GM19240 (cell line): ENCODE data around the gene TNNI2.
"Not testable (repeated sequence)": the region's sequence is repeated elsewhere in the genome, so short reads cannot be mapped to it uniquely, and the experiment has no call there.

ENCODE experiments used
- DNase-seq: peaks from one replicate; pipeline ENCODE4 v3.0.0; 2011; ENCODE audit warnings: low spot score; ENCODE audit not compliant: insufficient read length

Gene TNNI2

DNA sequence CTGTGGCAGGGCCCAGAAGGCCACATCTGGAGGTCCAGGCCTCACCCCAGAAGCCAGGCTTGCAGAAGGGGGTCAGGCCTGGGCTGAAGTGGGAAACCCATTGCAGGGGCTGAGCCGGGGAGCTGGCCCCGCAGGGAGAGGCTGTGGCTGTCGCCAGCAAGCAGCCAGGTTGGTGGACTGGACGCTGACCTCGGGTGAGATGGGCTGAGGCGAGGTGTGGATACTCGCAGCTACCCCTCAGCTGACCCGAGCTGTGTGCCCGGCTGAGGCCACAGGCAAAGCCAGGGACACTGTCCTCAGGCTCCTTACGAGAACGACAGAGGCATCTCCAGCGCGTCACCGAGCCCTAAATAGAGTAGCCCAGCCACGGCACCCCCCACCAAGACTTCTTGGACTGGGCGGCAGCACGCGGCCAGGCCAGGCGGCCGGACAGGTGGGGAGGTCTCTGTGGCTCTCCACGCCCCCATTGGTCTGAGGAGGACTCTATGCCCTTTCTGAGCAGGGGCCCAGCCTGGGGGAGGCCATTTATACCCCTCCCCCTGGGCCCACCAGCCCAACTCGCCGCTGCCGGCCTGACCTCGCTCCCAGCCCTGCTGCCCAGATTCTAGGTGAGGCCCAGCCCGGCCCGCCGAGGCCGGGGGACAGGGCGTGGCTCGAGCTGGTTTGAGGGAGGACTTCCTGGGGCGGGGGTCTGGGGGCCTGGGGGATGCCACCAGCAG lies at the start of gene TNNI2:
TNNI2 (plus strand) TSS at position 556 of the 719 bp plus-strand sequence. CDS start 716 bp downstream, outside the sequence.
- DNase-seq, result no peak

DNA sequence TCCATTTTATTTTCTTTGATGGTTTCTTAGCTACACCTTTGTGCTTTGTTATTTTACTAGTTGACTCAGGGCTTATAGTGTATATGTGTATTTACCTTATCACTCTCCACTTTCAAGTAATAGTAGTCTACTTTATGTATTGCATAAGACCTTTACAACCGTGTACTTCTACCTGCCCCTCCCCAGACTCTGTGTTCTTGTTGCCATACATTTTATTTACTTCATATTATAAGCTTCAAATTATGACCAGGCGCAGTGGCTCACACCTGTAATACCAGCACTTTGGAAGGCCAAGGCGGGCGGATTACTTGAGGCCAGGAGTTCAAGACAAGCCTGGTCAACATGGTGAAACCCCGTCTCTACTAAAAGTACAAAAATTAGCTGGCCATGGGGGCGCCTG lies 46.9 kb upstream of the TNNI2 start:
- no peak for DNase-seq

GRCh38 chr11:1792461-1792860 lies 46.3 kb upstream of the TNNI2 start:
- DNase-seq, result no peak

DNA sequence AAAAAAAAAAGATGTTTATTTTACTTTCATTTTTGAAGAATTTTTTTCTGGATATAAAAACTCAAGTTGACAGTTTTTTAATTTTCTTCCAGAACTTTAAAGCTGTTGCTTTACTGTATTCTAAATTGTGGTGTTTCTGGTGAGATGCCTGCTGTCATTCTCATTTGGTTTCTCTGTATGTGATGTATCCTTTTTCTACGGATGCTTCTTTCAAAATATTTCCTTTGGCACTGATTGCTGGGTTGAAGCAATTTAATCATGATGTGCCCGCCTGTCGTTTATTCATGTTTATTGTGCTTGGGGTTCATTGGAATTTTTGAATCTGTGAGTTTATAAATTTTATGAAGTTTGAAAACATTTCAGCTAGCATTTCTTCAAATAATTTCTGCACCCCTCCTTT lies 45.7 kb upstream of the TNNI2 start:
- no peak for DNase-seq

DNA sequence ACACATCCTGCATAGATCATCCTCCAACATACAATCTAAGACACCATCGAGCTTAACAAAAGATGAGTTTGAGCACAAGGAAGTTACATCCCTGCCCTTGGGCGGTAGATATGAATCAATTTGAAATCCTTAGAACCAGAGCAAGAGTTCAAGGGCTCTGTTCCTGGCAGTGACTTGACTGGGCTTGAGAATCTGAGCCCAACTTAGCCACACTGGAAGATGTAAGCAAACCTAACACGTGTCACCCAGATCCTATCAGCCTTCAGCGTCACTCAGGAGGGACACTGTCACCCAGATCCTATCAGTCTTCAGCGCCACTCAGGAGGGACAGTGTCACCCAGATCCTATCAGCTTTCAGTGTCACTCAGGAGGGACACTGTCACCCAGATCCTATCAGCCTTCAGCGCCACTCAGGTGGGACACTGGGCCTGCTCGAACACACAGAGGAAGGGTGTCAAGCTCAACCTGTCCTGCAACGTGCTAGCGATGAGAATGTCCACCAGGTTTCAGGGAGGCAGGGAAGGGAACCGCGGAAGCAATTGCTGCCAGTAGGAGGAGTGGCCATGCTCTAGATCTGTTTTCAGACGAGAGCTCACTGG lies 42.3 kb upstream of the TNNI2 start:
- DNase-seq, result no peak

- no peak for DNase-seq
Measured at GRCh38 chr11:1797391-1798125, 41.2 kb upstream of the TNNI2 start.

GRCh38 chr11:1803246-1803645 lies 35.5 kb upstream of the TNNI2 start:
- DNase-seq, result no peak

GRCh38 chr11:1803835-1804519 lies 34.8 kb upstream of the TNNI2 start:
- DNase-seq, result not testable (repeated sequence)

GRCh38 chr11:1805525-1805924 lies 33.3 kb upstream of the TNNI2 start:
- no peak for DNase-seq

- DNase-seq, result no peak
Measured at GRCh38 chr11:1807264-1807995, 31.4 kb upstream of the TNNI2 start.

GRCh38 chr11:1810761-1811160 lies 28.0 kb upstream of the TNNI2 start:
- no peak for DNase-seq

GRCh38 chr11:1812274-1812673 lies 26.5 kb upstream of the TNNI2 start:
- DNase-seq, result no peak

- DNase-seq, result no peak
Measured at GRCh38 chr11:1812801-1813200, 26.0 kb upstream of the TNNI2 start.

- DNase-seq, result not testable (repeated sequence)
Measured at GRCh38 chr11:1813356-1813755, 25.4 kb upstream of the TNNI2 start.

GRCh38 chr11:1814691-1815090 lies 24.1 kb upstream of the TNNI2 start:
- DNase-seq, result no peak

DNA sequence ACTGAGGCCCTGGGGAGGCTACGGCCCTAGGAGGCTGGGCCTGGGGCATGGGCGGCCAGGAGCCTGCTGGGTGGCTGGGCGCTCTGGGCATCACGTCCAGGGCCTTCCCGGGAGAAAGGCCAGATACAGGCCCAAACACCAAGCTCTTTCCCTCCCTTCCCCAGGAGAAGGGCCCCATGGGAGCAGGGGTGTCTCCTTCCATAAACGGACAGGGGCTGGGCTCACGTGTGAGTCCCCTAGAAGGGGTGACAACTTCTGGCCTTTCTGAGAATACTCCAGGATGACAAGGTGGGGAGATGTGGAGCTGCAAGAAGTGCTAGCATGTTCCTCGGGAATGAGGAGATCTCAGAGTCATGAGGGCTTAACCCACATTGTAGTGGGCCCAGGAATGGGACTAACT lies 23.5 kb upstream of the TNNI2 start:
- DNase-seq, result no peak

- DNase-seq, result no peak
Measured at GRCh38 chr11:1815751-1816150, 23.0 kb upstream of the TNNI2 start.

- no peak for DNase-seq
Measured at GRCh38 chr11:1817000-1817399, 21.8 kb upstream of the TNNI2 start.

GRCh38 chr11:1817511-1817910 lies 21.3 kb upstream of the TNNI2 start:
- DNase-seq, result no peak

- DNase-seq, result no peak
Measured at GRCh38 chr11:1819074-1819473, 19.7 kb upstream of the TNNI2 start.
